Fibroblast of mammary gland (primary cell): ENCODE data around the gene KRTAP13-4.

Source experiments
- DNase-seq: peaks from one replicate; pipeline ENCODE4 v3.0.0-alpha.2; 2010; ENCODE audit warnings: low read depth
- H3K4me3 ChIP-seq: 2 replicates; pipeline ENCODE4 v1.5.1; 2011; ENCODE audit warnings: low read depth, mild to moderate bottlenecking, low read length, moderate library complexity; ENCODE audit not compliant: control insufficient read depth
- TF ChIP-seq, protein P1 (sequence below): conservative IDR thresholded peaks from 2 replicates; pipeline ENCODE4 v1.5.1; 2011; ENCODE audit warnings: low read depth, low read length, inconsistent platforms; ENCODE audit not compliant: control insufficient read depth, insufficient read depth

Gene KRTAP13-4

DNA sequence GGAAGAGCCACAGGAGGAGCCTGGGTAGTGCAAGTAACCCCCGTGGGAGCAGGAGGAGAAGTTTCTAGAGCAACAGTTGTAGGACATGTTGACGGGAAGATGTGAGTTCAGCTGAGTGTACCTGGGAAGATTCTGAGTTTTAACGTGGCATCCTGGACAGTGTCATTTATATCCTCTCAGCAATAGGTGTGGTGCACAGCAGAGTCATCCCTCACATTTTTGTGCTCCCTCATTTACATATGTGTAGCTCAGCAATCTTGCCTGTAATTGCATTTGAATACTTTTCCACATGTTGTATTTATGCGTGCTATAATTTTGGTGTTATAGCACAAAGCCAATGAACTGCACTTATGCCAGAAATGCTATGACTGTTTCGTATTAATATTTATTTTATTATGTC is 4.2 kb upstream of the KRTAP13-4 start, which contains the start of gene KRTAP13-3:
Gene KRTAP13-3, minus strand, starts transcription at position 101 of the 400 bp plus-strand sequence. Its CDS starts 14 bp downstream, at position 87.
- no peak for DNase-seq
- TF ChIP-seq, protein P1, sequence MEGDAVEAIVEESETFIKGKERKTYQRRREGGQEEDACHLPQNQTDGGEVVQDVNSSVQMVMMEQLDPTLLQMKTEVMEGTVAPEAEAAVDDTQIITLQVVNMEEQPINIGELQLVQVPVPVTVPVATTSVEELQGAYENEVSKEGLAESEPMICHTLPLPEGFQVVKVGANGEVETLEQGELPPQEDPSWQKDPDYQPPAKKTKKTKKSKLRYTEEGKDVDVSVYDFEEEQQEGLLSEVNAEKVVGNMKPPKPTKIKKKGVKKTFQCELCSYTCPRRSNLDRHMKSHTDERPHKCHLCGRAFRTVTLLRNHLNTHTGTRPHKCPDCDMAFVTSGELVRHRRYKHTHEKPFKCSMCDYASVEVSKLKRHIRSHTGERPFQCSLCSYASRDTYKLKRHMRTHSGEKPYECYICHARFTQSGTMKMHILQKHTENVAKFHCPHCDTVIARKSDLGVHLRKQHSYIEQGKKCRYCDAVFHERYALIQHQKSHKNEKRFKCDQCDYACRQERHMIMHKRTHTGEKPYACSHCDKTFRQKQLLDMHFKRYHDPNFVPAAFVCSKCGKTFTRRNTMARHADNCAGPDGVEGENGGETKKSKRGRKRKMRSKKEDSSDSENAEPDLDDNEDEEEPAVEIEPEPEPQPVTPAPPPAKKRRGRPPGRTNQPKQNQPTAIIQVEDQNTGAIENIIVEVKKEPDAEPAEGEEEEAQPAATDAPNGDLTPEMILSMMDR: no peak

GRCh38 chr21:30426731-30427130 is 3.3 kb upstream of the KRTAP13-4 start:
- TF ChIP-seq, protein P1: no peak
- H3K4me3 ChIP-seq: no peak overlapping the region
- no peak for DNase-seq

More for the DNA sequence above, 4.2 kb upstream of the KRTAP13-4 start, which contains the start of gene KRTAP13-3:
- H3K4me3 ChIP-seq: no peak within 1 kb of the TSS

GRCh38 chr21:30434033-30434631 is 4.1 kb downstream of the KRTAP13-4 start:
- DNase-seq: peak; percentile 40
- TF ChIP-seq, protein P1: peak; percentile 68
- no peak overlapping the region for H3K4me3 ChIP-seq

DNA sequence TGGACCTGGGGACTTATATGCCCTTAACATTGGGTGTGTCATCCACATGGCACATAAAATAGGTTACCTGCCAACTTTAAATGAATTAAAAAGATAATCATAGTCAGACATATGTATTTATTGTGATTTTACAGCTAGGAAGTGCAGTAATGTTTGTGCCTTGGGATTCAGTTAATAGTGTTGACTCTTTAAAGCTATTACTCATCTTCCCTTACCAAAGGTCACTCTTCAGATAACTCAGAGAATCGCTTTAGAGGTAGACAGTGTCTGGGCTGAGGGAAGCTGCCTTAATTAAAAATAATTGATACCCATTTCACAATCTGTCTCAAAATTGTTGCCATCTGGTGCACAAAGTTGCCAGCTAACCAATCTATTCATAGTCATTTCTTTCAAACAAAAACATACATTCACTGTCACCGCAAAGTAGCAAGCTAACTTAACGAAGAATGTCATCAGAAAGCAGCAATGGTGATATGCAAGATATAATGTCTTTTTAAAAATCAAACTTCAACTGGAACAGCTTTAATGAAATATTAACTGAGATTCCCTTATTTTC is 7.1 kb downstream of the KRTAP13-4 start:
- no peak for DNase-seq
- no peak overlapping the region for H3K4me3 ChIP-seq
- TF ChIP-seq, protein P1: no peak

DNA sequence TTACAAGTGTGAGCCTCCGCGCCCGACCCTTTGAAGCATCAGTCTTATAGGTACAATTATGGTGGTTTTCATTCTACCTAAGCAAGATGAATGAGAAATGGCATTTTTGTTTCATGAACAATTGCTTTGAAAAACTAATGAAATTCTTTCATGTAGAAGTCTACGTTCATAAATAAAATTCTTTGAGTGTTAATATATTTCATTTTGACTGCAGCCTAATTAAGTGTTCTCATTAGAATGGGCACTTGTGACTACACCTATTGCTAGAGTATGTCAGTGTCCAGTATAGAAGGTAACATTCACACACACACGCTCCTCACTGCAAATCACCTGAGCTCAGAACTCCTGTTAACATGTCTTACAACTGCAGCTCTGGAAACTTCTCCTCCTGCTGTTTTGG is 10.0 kb downstream of the KRTAP13-4 start, which contains the start of gene KRTAP15-1:
Gene KRTAP15-1, plus strand, starts transcription at position 301 of the 400 bp plus-strand sequence. Its CDS starts 53 bp downstream, at position 354.
- TF ChIP-seq, protein P1: no peak
- no peak for DNase-seq
- no peak within 1 kb of the TSS for H3K4me3 ChIP-seq

- no peak overlapping the region for H3K4me3 ChIP-seq
- no peak for DNase-seq
- TF ChIP-seq, protein P1: no peak
Measured at GRCh38 chr21:30443226-30443625, 13.2 kb downstream of the KRTAP13-4 start.

- TF ChIP-seq, protein P1: no peak
- DNase-seq: no peak
- H3K4me3 ChIP-seq: no peak overlapping the region
Measured at GRCh38 chr21:30444204-30444603, 14.2 kb downstream of the KRTAP13-4 start.
